ENCODE data around the gene EYS. TPM values are rescaled to one million over a fixed set of nuclear protein-coding genes. Genes with fewer than 3 reads are reported as not detected.

Gene EYS
- polyA plus RNA-seq, 2 of the 4 experiments (the other 2 are of a cell fraction) = 0.03 to 0.06 TPM

GRCh38 chr6:65117817-65118409 lies 589.1 kb downstream of the EYS start:
- TF ChIP-seq HOXB13 (CRISPR knock-in tag; IDR thresholded peaks at IDR 0.05; ENCODE audit: low read depth) (no peak), FOSL2 (IDR thresholded peaks at IDR 0.05) (no peak), FOSL2 (CRISPR knock-in tag; IDR thresholded peaks at IDR 0.05) (no peak), MYC (IDR thresholded peaks at IDR 0.05; ENCODE audit: borderline replicate concordance, low read length) (no peak), CTCF (IDR thresholded peaks at IDR 0.05) (no peak), E2F6 (IDR thresholded peaks at IDR 0.05; ENCODE audit: borderline replicate concordance, low read depth) (no peak), CHD4 (IDR thresholded peaks at IDR 0.05; ENCODE audit: borderline replicate concordance) (no peak)
- ChIA-PET POLR2A (no interaction called here), CTCF (no interaction called here)
- FAIRE-seq (no peak), ATAC-seq (no peak), DNase-seq (ENCODE audit: low read depth in 1 of 2, low spot score in 1 of 2) (no peak)
- Histone ChIP-seq H3K4me1 (no peaks in the 10 kb centered on the region), H3K4me2 (no peak overlapping the region), H3K27ac (no peak overlapping the region), H3K4me3 (no peak overlapping the region), H3K9me3 (no peaks in the 10 kb centered on the region)
- 26% methylated on average over 3 of the region's 3 CpGs for WGBS (ENCODE audit: missing lambda C conversion rate)

DNA sequence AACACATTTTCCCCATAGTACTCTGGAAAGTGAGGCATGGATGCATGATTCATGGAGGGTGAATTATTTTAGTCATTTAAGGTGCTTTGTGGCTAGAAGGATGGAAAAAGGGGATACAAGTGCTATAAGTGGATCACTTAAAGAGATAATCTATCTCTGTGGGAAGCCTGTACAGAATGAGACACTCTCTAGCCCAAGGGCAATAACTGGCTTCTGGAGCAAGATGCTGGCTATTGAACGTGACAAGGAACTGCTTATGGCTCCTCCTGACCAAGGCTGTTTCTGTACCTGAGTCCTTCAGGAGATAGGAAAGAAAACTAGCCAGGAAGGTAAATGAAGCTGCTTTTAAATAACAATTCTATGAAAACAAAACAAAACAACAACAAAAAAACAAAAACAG lies 590.7 kb downstream of the EYS start:
- Histone ChIP-seq H3K4me1 (no peaks in the 10 kb centered on the region), H3K9me3 (no peaks in the 10 kb centered on the region), H3K4me2 (no peak overlapping the region), H3K27ac (no peak overlapping the region), H3K4me3 (no peak overlapping the region)
- 0% methylated on average over 1 of the region's 1 CpG for WGBS (ENCODE audit: missing lambda C conversion rate)
- ChIA-PET CTCF (no interaction called here), POLR2A (no interaction called here)
- FAIRE-seq = no peak
- DNase-seq (ENCODE audit: low read depth in 1 of 2, low spot score in 1 of 2) = no peak
- no peak for ATAC-seq
- no peak for TF ChIP-seq EHMT2 (IDR thresholded peaks at IDR 0.05; ENCODE audit: low read depth)
- TF ChIP-seq CBX2 (IDR thresholded peaks at IDR 0.05; ENCODE audit: borderline replicate concordance, low read depth) = no peak
- no peak for TF ChIP-seq MAZ (IDR thresholded peaks at IDR 0.05; ENCODE audit: borderline replicate concordance, low read depth, low read length)
- TF ChIP-seq TFCP2L1 (CRISPR knock-in tag; IDR thresholded peaks at IDR 0.05) = no peak
- TF ChIP-seq NPAS2 (CRISPR knock-in tag; IDR thresholded peaks at IDR 0.05; ENCODE audit: borderline replicate concordance) = no peak
- TF ChIP-seq CHD4 (IDR thresholded peaks at IDR 0.05; ENCODE audit: borderline replicate concordance) = no peak
- TF ChIP-seq RFX5 (IDR thresholded peaks at IDR 0.05) = no peak
- TF ChIP-seq POLR2A (IDR thresholded peaks at IDR 0.05; ENCODE audit: low read length) = no peak
- no peak for TF ChIP-seq FOSL2 (IDR thresholded peaks at IDR 0.05)
- no peak for TF ChIP-seq FOSL2 (CRISPR knock-in tag; IDR thresholded peaks at IDR 0.05)
- no peak for TF ChIP-seq RCOR1 (IDR thresholded peaks at IDR 0.05; ENCODE audit: low read depth, low read length)
- TF ChIP-seq SMC3 (IDR thresholded peaks at IDR 0.05) = no peak
- no peak for TF ChIP-seq HOXB5 (CRISPR knock-in tag; IDR thresholded peaks at IDR 0.05)
- no peak for TF ChIP-seq BCL3 (IDR thresholded peaks at IDR 0.05)
- no peak for TF ChIP-seq HOXA7 (CRISPR knock-in tag; IDR thresholded peaks at IDR 0.05)
- TF ChIP-seq MAX (IDR thresholded peaks at IDR 0.05) = no peak
- no peak for TF ChIP-seq KDM5A (IDR thresholded peaks at IDR 0.05)
- TF ChIP-seq SREBF2 (IDR thresholded peaks at IDR 0.05) = no peak
- no peak for TF ChIP-seq HEYL (CRISPR knock-in tag; IDR thresholded peaks at IDR 0.05)
- TF ChIP-seq ESRRA (IDR thresholded peaks at IDR 0.05; ENCODE audit: borderline replicate concordance, low read length) = no peak

All from A549 (cell line).